Hepatocyte (in vitro differentiated cells): ENCODE measurements around the gene PLA2G4F. TPM values are rescaled to one million over a fixed set of nuclear protein-coding genes. Genes with fewer than 3 reads are reported as not detected.

Source experiments
- DNase-seq: peaks from one replicate; pipeline ENCODE4 v3.0.0-alpha.2; 2016; ENCODE audit warnings: low spot score
- H2AFZ ChIP-seq: fragments of 200-600 bp; sonication (generic); 2 replicates; pipeline ENCODE4 v1.6.0; 2016; ENCODE audit warnings: antibody characterized with exemption, mild to moderate bottlenecking
- H3K27ac ChIP-seq: fragments of 200-600 bp; sonication (generic); 2 replicates; pipeline ENCODE4 v1.5.1; 2016; ENCODE audit warnings: mild to moderate bottlenecking
- H3K27me3 ChIP-seq: fragments of 200-600 bp; sonication (generic); 2 replicates; pipeline ENCODE4 v1.6.1; 2016
- H3K36me3 ChIP-seq: fragments of 200-600 bp; sonication (generic); replicated peaks from 2 replicates; pipeline ENCODE4 v1.5.1; 2016; ENCODE audit warnings: low read depth; ENCODE audit not compliant: insufficient read depth
- H3K4me1 ChIP-seq: fragments of 200-600 bp; sonication (generic); 2 replicates; pipeline ENCODE4 v1.5.1; 2016; ENCODE audit warnings: mild to moderate bottlenecking, moderate library complexity; ENCODE audit not compliant: insufficient read depth
- H3K4me2 ChIP-seq: fragments of 200-600 bp; sonication (generic); 2 replicates; pipeline ENCODE4 v1.6.0; 2016
- H3K4me3 ChIP-seq: fragments of 200-600 bp; sonication (generic); 2 replicates; pipeline ENCODE4 v1.5.1; 2016; ENCODE audit warnings: mild to moderate bottlenecking
- H3K79me2 ChIP-seq: fragments of 200-600 bp; sonication (generic); 2 replicates; pipeline ENCODE4 v1.6.0; 2017; ENCODE audit warnings: mild to moderate bottlenecking
- H3K9me2 ChIP-seq: fragments of 200-600 bp; sonication (generic); replicated peaks from 2 replicates; pipeline ENCODE4 v1.6.0; 2017; ENCODE audit warnings: mild to moderate bottlenecking; ENCODE audit not compliant: insufficient read depth
- H3K9me3 ChIP-seq: fragments of 200-600 bp; sonication (generic); 2 replicates; pipeline ENCODE4 v1.5.1; 2016; ENCODE audit warnings: low read depth, mild to moderate bottlenecking
- H4K20me1 ChIP-seq: fragments of 200-600 bp; sonication (generic); 2 replicates; pipeline ENCODE4 v1.6.0; 2016; ENCODE audit warnings: mild to moderate bottlenecking; ENCODE audit not compliant: insufficient read depth, poor library complexity, severe bottlenecking
- CTCF ChIP-seq: fragments of 200-600 bp; sonication (generic); IDR thresholded peaks from 2 replicates; pipeline ENCODE4 v1.5.1; 2016; ENCODE audit warnings: antibody characterized with exemption, mild to moderate bottlenecking; ENCODE audit not compliant: poor library complexity
- EZH2 ChIP-seq: fragments of 200-600 bp; sonication (generic); IDR thresholded peaks from 2 replicates; pipeline ENCODE4 v1.6.1; 2016; ENCODE audit warnings: antibody characterized with exemption, mild to moderate bottlenecking, borderline replicate concordance
- EZH2phosphoT487 ChIP-seq: fragments of 200-600 bp; sonication (generic); IDR thresholded peaks from one replicate; pipeline ENCODE4 v1.6.1; 2018; ENCODE audit warnings: antibody characterized with exemption, mild to moderate bottlenecking, low read depth, moderate library complexity; ENCODE audit not compliant: unreplicated experiment, severe bottlenecking
- WGBS: methylation state at CpG from one replicate; pipeline ENCODE4 v1.1.6; 2016; ENCODE audit warnings: low lambda C conversion rate; ENCODE audit errors: missing lambda C conversion rate; 5-methylcytosine and 5-hydroxymethylcytosine counted together
- polyA plus RNA-seq: library from polyadenylated mRNA; unstranded; fragments of >200 nt; fragmentation: Nextera tagmentation; extraction: Ambion mirVana; gene quantifications from 2 replicates; pipeline ENCODE4 v1.2.1, GENCODE V29; 2016
- total RNA-seq: library from RNA; depleted of rRNA; stranded (reverse); fragments of >200 nt; gene quantifications from 2 replicates; pipeline ENCODE4 v1.2.3, GENCODE V29; 2014

Gene PLA2G4F
- total and polyA plus RNA-seq, 2 experiments from 2014 or later, result 1.1 to 2.2 TPM

- Histone ChIP-seq H3K4me2 (no peak overlapping the region), H3K4me3 (no peak overlapping the region), H3K36me3 (no peaks in the 10 kb centered on the region), H3K9me2 (no peaks in the 10 kb centered on the region), H3K79me2 (no peaks in the 10 kb centered on the region), H3K9me3 (no peaks in the 10 kb centered on the region), H3K4me1 (no peaks in the 10 kb centered on the region), H4K20me1 (no peaks in the 10 kb centered on the region), H3K27me3 (no peaks in the 10 kb centered on the region), H2AFZ (no peak overlapping the region), H3K27ac (no peak overlapping the region)
- TF ChIP-seq EZH2phosphoT487, result no peak
- TF ChIP-seq CTCF, result no peak
- no peak for TF ChIP-seq EZH2
- no peak for DNase-seq
- 73% methylated on average over 8 of the region's 8 CpGs for WGBS
Observed at GRCh38 chr15:42140383-42141070, 15.9 kb downstream of the PLA2G4F start.

- no peaks in the 10 kb centered on the region for H3K79me2 ChIP-seq
- no peak overlapping the region for H3K27ac ChIP-seq
- H3K4me2 ChIP-seq, result no peak overlapping the region
- H3K36me3 ChIP-seq, result no peaks in the 10 kb centered on the region
- no peaks in the 10 kb centered on the region for H3K9me3 ChIP-seq
- H4K20me1 ChIP-seq, result no peaks in the 10 kb centered on the region
- no peaks in the 10 kb centered on the region for H3K4me1 ChIP-seq
- no peaks in the 10 kb centered on the region for H3K27me3 ChIP-seq
- WGBS, result 81% methylated on average over 6 of the region's 6 CpGs
- TF ChIP-seq EZH2 (no peak), CTCF (no peak), EZH2phosphoT487 (no peak)
- no peak for DNase-seq
- H3K9me2 ChIP-seq, result no peaks in the 10 kb centered on the region
- no peak overlapping the region for H2AFZ ChIP-seq
- H3K4me3 ChIP-seq, result no peak overlapping the region
Observed at GRCh38 chr15:42139596-42139995, 16.8 kb downstream of the PLA2G4F start.

- WGBS, result 35% methylated on average over 3 of the region's 3 CpGs
- no peak for TF ChIP-seq EZH2phosphoT487
- TF ChIP-seq EZH2, result no peak
- no peak for TF ChIP-seq CTCF
- Histone ChIP-seq H3K4me2 (no peak overlapping the region), H3K36me3 (no peaks in the 10 kb centered on the region), H2AFZ (no peak overlapping the region), H3K4me3 (no peak overlapping the region), H3K27ac (no peak overlapping the region), H4K20me1 (no peaks in the 10 kb centered on the region), H3K9me2 (no peaks in the 10 kb centered on the region), H3K79me2 (no peaks in the 10 kb centered on the region), H3K9me3 (no peaks in the 10 kb centered on the region), H3K4me1 (no peaks in the 10 kb centered on the region), H3K27me3 (no peaks in the 10 kb centered on the region)
- DNase-seq, result peak; percentile 32
Observed at GRCh38 chr15:42138968-42139386, 17.5 kb downstream of the PLA2G4F start.

- Histone ChIP-seq H3K36me3 (no peaks in the 10 kb centered on the region), H3K4me3 (no peak overlapping the region), H3K4me1 (no peaks in the 10 kb centered on the region), H2AFZ (no peak overlapping the region), H3K79me2 (no peaks in the 10 kb centered on the region), H4K20me1 (no peaks in the 10 kb centered on the region), H3K9me2 (no peaks in the 10 kb centered on the region), H3K27ac (no peak overlapping the region), H3K9me3 (no peaks in the 10 kb centered on the region), H3K4me2 (no peak overlapping the region), H3K27me3 (no peaks in the 10 kb centered on the region)
- TF ChIP-seq CTCF (no peak), EZH2phosphoT487 (no peak), EZH2 (no peak)
- DNase-seq, result no peak
- 90% methylated on average over 4 of the region's 4 CpGs for WGBS
Observed at GRCh38 chr15:42138411-42138810, 18.0 kb downstream of the PLA2G4F start.
